Fibroblast of pulmonary artery (primary cell): ENCODE results near the gene KNOP1.
A peak's percentile ranks its signal among the peaks of the same experiment; 100 is the strongest.
"Not testable (repeated sequence)": the region's sequence is repeated elsewhere in the genome, so short reads cannot be mapped to it uniquely, and the experiment has no call there.

Source experiments
- DNase-seq: peaks from one replicate; pipeline ENCODE4 v3.0.0-alpha.2; 2010; ENCODE audit warnings: low read depth
- H3K4me3 ChIP-seq: replicated peaks from 2 replicates; pipeline ENCODE4 v1.5.1; 2011; ENCODE audit warnings: low read depth, mild to moderate bottlenecking, control low read depth, low read length, moderate library complexity
- TF ChIP-seq, protein P1 (sequence below): IDR thresholded peaks from 2 replicates; pipeline ENCODE4 v1.5.1; 2011; ENCODE audit warnings: mild to moderate bottlenecking, control low read depth, low read length, inconsistent platforms; ENCODE audit errors: missing control alignments

The KNOP1 gene

DNA sequence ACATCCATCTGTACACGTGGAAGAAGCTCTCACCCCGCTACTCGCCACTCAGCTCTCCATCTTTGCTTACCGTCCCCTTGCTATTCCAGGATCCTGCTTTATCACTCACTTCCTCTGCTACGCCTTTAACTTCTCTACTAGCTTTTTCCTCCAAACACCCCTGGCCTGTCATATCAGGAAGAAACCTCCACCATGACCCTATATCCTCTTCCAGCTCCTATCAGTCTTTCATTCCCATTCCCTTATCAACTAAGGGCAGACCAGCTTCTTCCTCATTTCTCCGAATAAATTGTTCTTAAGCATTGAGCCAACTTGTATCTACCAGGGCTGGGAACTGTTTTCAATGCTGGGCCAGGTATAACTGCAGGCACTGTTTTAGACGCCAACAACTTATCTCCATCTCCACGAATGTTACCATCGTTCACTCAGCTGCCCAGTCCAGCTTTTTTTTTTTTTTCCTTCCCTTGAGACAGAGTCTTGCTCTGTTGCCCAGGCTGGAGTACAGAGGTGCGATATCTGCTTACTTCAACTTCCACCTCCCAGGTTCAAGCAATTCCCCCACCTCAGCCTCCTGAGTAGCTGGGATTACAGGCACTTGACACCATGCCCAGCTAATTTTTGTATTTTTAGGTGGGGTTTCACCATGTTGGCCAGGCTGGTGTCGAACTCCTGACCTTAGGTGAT, 4.4 kb upstream of the KNOP1 start:
- DNase-seq = no peak
- H3K4me3 ChIP-seq = no peak overlapping the region
- TF ChIP-seq, protein P1, sequence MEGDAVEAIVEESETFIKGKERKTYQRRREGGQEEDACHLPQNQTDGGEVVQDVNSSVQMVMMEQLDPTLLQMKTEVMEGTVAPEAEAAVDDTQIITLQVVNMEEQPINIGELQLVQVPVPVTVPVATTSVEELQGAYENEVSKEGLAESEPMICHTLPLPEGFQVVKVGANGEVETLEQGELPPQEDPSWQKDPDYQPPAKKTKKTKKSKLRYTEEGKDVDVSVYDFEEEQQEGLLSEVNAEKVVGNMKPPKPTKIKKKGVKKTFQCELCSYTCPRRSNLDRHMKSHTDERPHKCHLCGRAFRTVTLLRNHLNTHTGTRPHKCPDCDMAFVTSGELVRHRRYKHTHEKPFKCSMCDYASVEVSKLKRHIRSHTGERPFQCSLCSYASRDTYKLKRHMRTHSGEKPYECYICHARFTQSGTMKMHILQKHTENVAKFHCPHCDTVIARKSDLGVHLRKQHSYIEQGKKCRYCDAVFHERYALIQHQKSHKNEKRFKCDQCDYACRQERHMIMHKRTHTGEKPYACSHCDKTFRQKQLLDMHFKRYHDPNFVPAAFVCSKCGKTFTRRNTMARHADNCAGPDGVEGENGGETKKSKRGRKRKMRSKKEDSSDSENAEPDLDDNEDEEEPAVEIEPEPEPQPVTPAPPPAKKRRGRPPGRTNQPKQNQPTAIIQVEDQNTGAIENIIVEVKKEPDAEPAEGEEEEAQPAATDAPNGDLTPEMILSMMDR = no peak

DNA sequence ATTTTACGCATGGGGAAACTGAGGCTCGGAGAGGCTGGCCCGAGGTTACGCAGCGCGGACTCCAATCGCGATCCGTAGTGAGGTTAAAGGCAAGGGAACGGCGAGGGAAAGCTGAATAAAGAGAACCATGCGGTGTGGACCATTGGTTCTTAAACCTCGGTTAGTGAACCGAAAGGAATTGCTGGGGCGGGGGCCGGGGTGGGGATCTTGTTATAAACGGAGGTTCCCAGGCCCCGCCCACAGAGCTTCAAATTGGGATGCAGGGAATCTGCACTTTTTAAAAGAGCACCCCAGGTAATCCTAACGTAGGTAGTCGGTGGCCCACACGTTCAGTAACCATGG, 568 bp upstream of the KNOP1 start:
- TF ChIP-seq, protein P1 = no peak
- peak overlapping the region; percentile 94 for H3K4me3 ChIP-seq
- DNase-seq = peak; percentile 17

DNA sequence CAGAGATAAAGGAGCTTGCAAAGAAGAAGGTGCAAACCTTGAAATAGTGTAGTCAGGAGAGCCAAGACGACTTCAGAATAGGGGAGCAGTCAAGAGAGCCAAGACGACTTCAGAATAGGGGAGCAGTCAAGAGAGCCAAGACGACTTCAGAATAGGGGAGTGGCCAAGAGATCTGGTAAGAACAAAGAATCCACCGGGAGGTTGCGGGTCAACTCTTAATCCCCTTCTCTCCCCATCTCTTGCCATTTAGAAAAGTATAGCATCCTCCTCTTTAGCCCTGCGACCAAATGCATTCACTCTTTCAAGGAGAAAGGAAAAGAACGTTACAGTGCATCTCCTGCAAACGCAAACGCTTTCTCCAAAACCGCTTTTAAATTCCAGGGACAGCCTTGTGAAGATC, 713 bp downstream of the KNOP1 start:
- TF ChIP-seq, protein P1 = no peak
- peak overlapping the region; percentile 94 for H3K4me3 ChIP-seq
- no peak for DNase-seq

DNA sequence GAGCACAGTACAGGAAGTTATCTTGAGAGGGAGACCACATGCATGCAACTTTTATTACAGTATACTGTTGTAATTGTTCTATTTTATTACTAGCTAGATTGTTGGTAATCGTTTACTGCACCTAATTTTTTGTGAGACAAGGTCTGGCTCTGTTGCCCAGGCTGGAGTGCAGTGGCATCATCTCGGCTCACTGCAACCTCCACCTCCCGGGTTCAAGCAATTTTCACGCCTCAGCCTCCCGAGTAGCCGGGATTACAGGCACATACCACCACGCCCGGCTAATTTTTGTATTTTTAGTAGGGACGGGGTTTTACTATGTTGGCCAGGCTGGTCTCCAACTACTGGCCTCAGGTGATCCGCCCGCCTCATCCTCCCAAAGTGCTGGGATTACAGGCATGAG, 1.3 kb downstream of the KNOP1 start:
- DNase-seq = not testable (repeated sequence)
- peak overlapping the region; percentile 94 for H3K4me3 ChIP-seq

DNA sequence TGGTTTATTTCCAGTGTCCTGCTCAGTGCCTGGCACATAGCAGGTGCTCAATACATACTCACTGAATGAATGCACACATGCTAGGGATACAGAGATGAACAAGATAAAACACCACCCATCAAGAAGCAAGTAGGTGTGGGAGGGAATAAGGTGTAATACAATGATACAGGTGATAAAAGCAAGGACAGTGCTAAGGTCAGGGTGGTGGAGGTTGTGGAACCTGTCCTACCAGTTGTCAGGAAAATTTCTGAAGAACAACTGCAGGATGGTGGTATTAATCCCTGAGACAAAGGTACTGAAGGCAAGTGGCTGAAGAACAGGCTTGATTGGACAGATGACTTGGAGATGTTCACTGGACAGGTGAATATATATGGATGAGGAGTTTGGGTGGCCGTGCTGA, 1.8 kb downstream of the KNOP1 start:
- TF ChIP-seq, protein P1 = no peak
- DNase-seq = no peak
- no peak overlapping the region for H3K4me3 ChIP-seq

DNA sequence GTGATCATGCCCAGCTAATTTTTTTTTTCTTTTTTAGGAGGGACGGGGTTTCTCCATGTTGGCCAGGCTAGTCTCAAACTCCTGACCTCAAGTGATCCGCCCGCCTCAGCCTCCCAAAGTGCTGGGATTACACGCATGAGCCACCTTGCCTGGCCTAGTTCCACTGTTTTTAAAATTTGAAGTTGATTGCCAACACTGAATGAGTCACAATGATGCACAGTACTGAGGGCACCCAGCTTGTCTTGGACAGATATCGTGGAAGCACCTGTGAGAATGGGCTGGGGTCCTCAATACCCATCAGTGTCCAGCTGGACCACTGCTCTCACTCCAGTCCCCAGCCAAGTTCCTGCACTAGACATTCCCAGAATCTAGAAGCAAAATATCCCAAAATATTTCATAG, 2.5 kb downstream of the KNOP1 start:
- TF ChIP-seq, protein P1 = no peak
- DNase-seq = no peak
- no peak overlapping the region for H3K4me3 ChIP-seq

DNA sequence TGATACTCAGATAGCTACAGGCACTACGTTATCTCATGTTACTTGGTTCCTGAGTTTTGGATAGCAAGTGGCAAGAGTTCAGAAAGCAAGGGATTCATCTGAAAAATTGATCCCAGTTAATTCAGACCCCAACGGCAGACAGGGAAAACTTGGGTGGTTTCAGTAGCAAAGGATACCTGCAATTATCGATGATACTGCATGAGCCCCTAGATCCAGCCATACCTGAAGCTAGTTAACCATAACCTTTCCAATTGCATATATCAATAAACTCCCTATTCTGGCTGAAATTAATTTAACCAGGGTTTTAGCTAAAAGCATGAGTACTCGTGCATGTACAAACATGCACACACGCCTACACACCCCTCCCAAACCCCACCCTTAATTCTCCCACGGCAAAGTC, 4.3 kb downstream of the KNOP1 start:
- no peak for DNase-seq
- TF ChIP-seq, protein P1 = no peak
- H3K4me3 ChIP-seq = no peak overlapping the region
